RWPE1 (cell line): ENCODE results near the gene PCBP3.

Experiments
- CTCF ChIA-PET: fragments of 350-600 bp; sonication (Branson Sonifier 250); formaldehyde crosslinking; extraction: SDS; loops from one replicate; lab custom pipeline; 2021; lab: Yijun Ruan, JAX
- POLR2A ChIA-PET: fragments of 400-600 bp; formaldehyde crosslinking; extraction: SDS; loops from one replicate; lab custom pipeline; 2020; ENCODE audit warnings: antibody characterized with exemption; ENCODE audit not compliant: low non-redundant PET; lab: Yijun Ruan, JAX
- DNase-seq: peaks from one replicate; pipeline ENCODE4 v3.0.0; 2012; ENCODE audit warnings: low spot score
- H3K27ac ChIP-seq: fragments of 450-650 bp; 2 replicates; pipeline ENCODE4 v1.5.1; 2017
- CTCF ChIP-seq: fragments of 450-650 bp; conservative IDR thresholded peaks from 2 replicates; pipeline ENCODE4 v1.5.1; 2017; ENCODE audit warnings: low read depth, mild to moderate bottlenecking

The PCBP3 gene

GRCh38 chr21:45912611-45913417 lies 269.3 kb downstream of the PCBP3 start:
- H3K27ac ChIP-seq: no peak overlapping the region
- no peak for TF ChIP-seq CTCF
- ChIA-PET POLR2A (no interaction called here), CTCF (no interaction called here)
- no peak for DNase-seq

GRCh38 chr21:45913418-45913765 lies 269.9 kb downstream of the PCBP3 start:
- POLR2A ChIA-PET: no interaction called here

DNA sequence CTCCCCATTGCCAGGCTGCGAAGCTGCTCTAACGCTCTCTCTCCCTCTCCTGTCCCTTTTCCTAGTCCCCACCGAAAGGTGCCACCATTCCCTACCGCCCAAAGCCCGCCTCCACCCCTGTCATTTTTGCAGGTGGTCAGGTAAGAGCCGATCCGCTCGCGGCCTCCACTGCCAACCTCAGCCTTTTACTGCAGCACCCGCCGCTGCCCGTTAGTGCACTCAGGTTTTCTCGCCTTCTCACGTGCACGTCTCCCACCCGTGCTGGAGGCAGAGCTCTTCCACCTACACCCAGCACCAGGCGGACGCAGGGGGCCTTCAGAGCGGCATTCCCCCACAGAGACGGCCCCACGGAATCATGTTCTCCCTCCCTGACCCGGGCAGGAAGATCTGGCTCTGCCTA lies 270.4 kb downstream of the PCBP3 start:
- no peak for TF ChIP-seq CTCF
- no peak for DNase-seq
- CTCF ChIA-PET: no interaction called here
- no peak overlapping the region for H3K27ac ChIP-seq
- POLR2A ChIA-PET: no interaction called here

More at GRCh38 chr21:45913418-45913765, 269.9 kb downstream of the PCBP3 start:
- DNase-seq: no peak
- CTCF ChIA-PET: no interaction called here
- H3K27ac ChIP-seq: no peak overlapping the region
- TF ChIP-seq CTCF: no peak

- ChIA-PET POLR2A (no interaction called here), CTCF (no interaction called here)
- DNase-seq: no peak
- no peak overlapping the region for H3K27ac ChIP-seq
- TF ChIP-seq CTCF: no peak
These were observed 270.9 kb downstream of the PCBP3 start for GRCh38 chr21:45914321-45914845.

DNA sequence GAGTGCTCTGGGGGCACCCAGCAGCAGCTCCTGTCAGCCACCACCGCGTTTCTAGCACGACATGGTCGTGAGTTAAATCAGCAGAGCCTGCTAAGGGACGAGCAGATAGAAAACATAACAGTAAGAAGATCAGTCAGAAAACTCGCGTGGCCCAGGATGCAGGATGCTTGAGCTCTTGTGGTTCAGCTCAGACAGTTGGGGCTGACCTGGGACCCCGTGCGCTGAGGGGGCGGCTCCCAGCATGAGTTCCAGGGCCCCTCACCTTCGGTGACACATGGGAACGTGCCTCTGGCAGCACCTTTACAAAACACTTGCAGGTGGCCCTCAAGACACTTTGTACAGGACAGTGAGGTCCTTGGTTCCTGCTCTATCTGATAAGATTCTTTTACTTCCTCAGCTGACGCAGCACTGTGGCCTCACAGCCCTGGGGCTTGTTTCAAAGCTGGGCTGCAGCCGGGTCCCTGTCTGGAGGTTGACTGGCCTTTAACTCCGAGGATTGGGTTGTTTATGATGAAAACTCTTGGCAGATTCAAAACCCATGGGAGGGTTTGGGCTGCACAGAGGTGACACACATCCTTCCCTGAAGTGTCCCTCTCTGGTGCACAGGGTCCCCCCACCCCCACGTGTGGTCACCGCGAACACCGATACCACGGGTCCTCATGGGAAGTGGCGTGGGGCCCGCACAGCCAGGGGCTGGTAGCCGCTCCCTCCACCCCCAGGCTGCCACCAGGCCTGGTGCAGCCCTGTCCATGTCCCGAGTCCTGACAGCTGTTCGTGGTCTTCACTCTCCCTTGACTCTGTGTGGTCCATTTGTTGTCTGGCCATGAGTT lies 272.7 kb downstream of the PCBP3 start:
- no peak overlapping the region for H3K27ac ChIP-seq

More for the DNA sequence above, 272.7 kb downstream of the PCBP3 start:
- TF ChIP-seq CTCF: no peak
- ChIA-PET POLR2A (no interaction called here), CTCF (interaction anchor here (0.6 to 0.7 kb wide), 2 partner anchors 9 to 360 kb away, joined by 3 to 5 read pairs; no protein-coding TSS in a partner anchor)
- DNase-seq: no peak
